ENCODE data around the gene GDPD4. TPM values are rescaled to one million over a fixed set of nuclear protein-coding genes. Genes with fewer than 3 reads are reported as not detected.

The GDPD4 gene
- total RNA-seq, 1 donor from 2014 or later = not detected

GRCh38 chr11:77259641-77260040 is 41.8 kb downstream of the GDPD4 start:
- H3K4me3 Mint-ChIP-seq (ENCODE audit: low read depth) = no peak overlapping the region
- no peaks in the 10 kb centered on the region for H3K36me3 Mint-ChIP-seq (ENCODE audit: insufficient read depth)
- no peaks in the 10 kb centered on the region for H3K4me1 Mint-ChIP-seq (ENCODE audit: low read depth)
- peaks cover 4% of the 10 kb centered on the region for H3K9me3 Mint-ChIP-seq (ENCODE audit: low read depth)
- no peak for DNase-seq (ENCODE audit: low spot score, unreplicated experiment)
- no peaks in the 10 kb centered on the region for H3K27me3 Mint-ChIP-seq
- H3K27ac Mint-ChIP-seq = no peak overlapping the region
- no peak for TF ChIP-seq CTCF (IDR thresholded peaks at IDR 0.05; ENCODE audit: unreplicated experiment)

GRCh38 chr11:77253690-77254089 is 47.8 kb downstream of the GDPD4 start:
- Mint-ChIP-seq H3K4me1 (ENCODE audit: low read depth) (no peaks in the 10 kb centered on the region), H3K9me3 (ENCODE audit: low read depth) (peaks cover 9% of the 10 kb centered on the region), H3K36me3 (ENCODE audit: insufficient read depth) (no peaks in the 10 kb centered on the region), H3K27me3 (no peaks in the 10 kb centered on the region), H3K4me3 (ENCODE audit: low read depth) (no peak overlapping the region), H3K27ac (no peak overlapping the region)
- no peak for TF ChIP-seq CTCF (IDR thresholded peaks at IDR 0.05; ENCODE audit: unreplicated experiment)
- DNase-seq (ENCODE audit: low spot score, unreplicated experiment) = no peak

GRCh38 chr11:77252555-77253270 is 48.8 kb downstream of the GDPD4 start:
- no peaks in the 10 kb centered on the region for H3K27me3 Mint-ChIP-seq
- no peaks in the 10 kb centered on the region for H3K36me3 Mint-ChIP-seq (ENCODE audit: insufficient read depth)
- peaks cover 9% of the 10 kb centered on the region for H3K9me3 Mint-ChIP-seq (ENCODE audit: low read depth)
- no peak for TF ChIP-seq CTCF (IDR thresholded peaks at IDR 0.05; ENCODE audit: unreplicated experiment)
- H3K4me3 Mint-ChIP-seq (ENCODE audit: low read depth) = no peak overlapping the region
- H3K27ac Mint-ChIP-seq = no peak overlapping the region
- DNase-seq (ENCODE audit: low spot score, unreplicated experiment) = no peak
- no peaks in the 10 kb centered on the region for H3K4me1 Mint-ChIP-seq (ENCODE audit: low read depth)

GRCh38 chr11:77250881-77251640 is 50.4 kb downstream of the GDPD4 start:
- H3K9me3 Mint-ChIP-seq (ENCODE audit: low read depth) = peaks cover 9% of the 10 kb centered on the region
- no peak overlapping the region for H3K4me3 Mint-ChIP-seq (ENCODE audit: low read depth)
- H3K27me3 Mint-ChIP-seq = no peaks in the 10 kb centered on the region
- no peaks in the 10 kb centered on the region for H3K4me1 Mint-ChIP-seq (ENCODE audit: low read depth)
- H3K36me3 Mint-ChIP-seq (ENCODE audit: insufficient read depth) = no peaks in the 10 kb centered on the region
- TF ChIP-seq CTCF (IDR thresholded peaks at IDR 0.05; ENCODE audit: unreplicated experiment) = no peak
- H3K27ac Mint-ChIP-seq = no peak overlapping the region
- DNase-seq (ENCODE audit: low spot score, unreplicated experiment) = no peak

GRCh38 chr11:77249427-77249826 is 52.1 kb downstream of the GDPD4 start:
- no peak for TF ChIP-seq CTCF (IDR thresholded peaks at IDR 0.05; ENCODE audit: unreplicated experiment)
- no peak overlapping the region for H3K27ac Mint-ChIP-seq
- no peaks in the 10 kb centered on the region for H3K36me3 Mint-ChIP-seq (ENCODE audit: insufficient read depth)
- H3K27me3 Mint-ChIP-seq = no peaks in the 10 kb centered on the region
- H3K9me3 Mint-ChIP-seq (ENCODE audit: low read depth) = peaks cover 9% of the 10 kb centered on the region
- DNase-seq (ENCODE audit: low spot score, unreplicated experiment) = no peak
- H3K4me3 Mint-ChIP-seq (ENCODE audit: low read depth) = no peak overlapping the region
- no peaks in the 10 kb centered on the region for H3K4me1 Mint-ChIP-seq (ENCODE audit: low read depth)
